ENCODE results near the gene ACP3.

ACP3 gene

GRCh38 chr3:132321304-132321703 is 4.1 kb downstream of the ACP3 start:
- Histone ChIP-seq H3K9ac (ENCODE audit: low read length) (no peak overlapping the region), H3K4me3 (ENCODE audit: low read depth in 1 of 2, low read length in 2 of 2) (no peak overlapping the region), H3K27me3 (ENCODE audit: control insufficient read depth in 1 of 2, insufficient read depth in 2 of 2, low read length in 2 of 2) (no peaks in the 10 kb centered on the region), H3K36me3 (ENCODE audit: insufficient read depth, low read length) (no peaks in the 10 kb centered on the region), H3K4me1 (ENCODE audit: insufficient read depth, low read length) (no peaks in the 10 kb centered on the region), H3K27ac (ENCODE audit: low read depth, low read length) (no peak overlapping the region), H3K9me3 (ENCODE audit: low read length) (no peaks in the 10 kb centered on the region)

GRCh38 chr3:132325103-132325606 is 7.9 kb downstream of the ACP3 start:
- no peak overlapping the region for H3K27ac ChIP-seq (ENCODE audit: low read depth, low read length)
- H3K27me3 ChIP-seq (ENCODE audit: control insufficient read depth in 1 of 2, insufficient read depth in 2 of 2, low read length in 2 of 2), result no peaks in the 10 kb centered on the region
- no peak overlapping the region for H3K4me3 ChIP-seq (ENCODE audit: low read depth in 1 of 2, low read length in 2 of 2)
- no peaks in the 10 kb centered on the region for H3K36me3 ChIP-seq (ENCODE audit: insufficient read depth, low read length)
- H3K4me1 ChIP-seq (ENCODE audit: insufficient read depth, low read length), result no peaks in the 10 kb centered on the region
- H3K9me3 ChIP-seq (ENCODE audit: low read length), result no peaks in the 10 kb centered on the region
- no peak overlapping the region for H3K9ac ChIP-seq (ENCODE audit: low read length)

GRCh38 chr3:132325634-132326033 is 8.4 kb downstream of the ACP3 start:
- H3K36me3 ChIP-seq (ENCODE audit: insufficient read depth, low read length), result no peaks in the 10 kb centered on the region
- no peaks in the 10 kb centered on the region for H3K9me3 ChIP-seq (ENCODE audit: low read length)
- no peak overlapping the region for H3K4me3 ChIP-seq (ENCODE audit: low read depth in 1 of 2, low read length in 2 of 2)
- H3K27ac ChIP-seq (ENCODE audit: low read depth, low read length), result no peak overlapping the region
- no peaks in the 10 kb centered on the region for H3K4me1 ChIP-seq (ENCODE audit: insufficient read depth, low read length)
- H3K27me3 ChIP-seq (ENCODE audit: control insufficient read depth in 1 of 2, insufficient read depth in 2 of 2, low read length in 2 of 2), result no peaks in the 10 kb centered on the region
- H3K9ac ChIP-seq (ENCODE audit: low read length), result no peak overlapping the region

GRCh38 chr3:132326251-132326650 is 9.0 kb downstream of the ACP3 start:
- H3K27ac ChIP-seq (ENCODE audit: low read depth, low read length), result no peak overlapping the region

GRCh38 chr3:132332082-132332481 is 14.9 kb downstream of the ACP3 start:
- Histone ChIP-seq H3K27ac (ENCODE audit: low read depth, low read length) (no peak overlapping the region), H3K4me3 (ENCODE audit: low read depth in 1 of 2, low read length in 2 of 2) (no peak overlapping the region), H3K27me3 (ENCODE audit: control insufficient read depth in 1 of 2, insufficient read depth in 2 of 2, low read length in 2 of 2) (no peaks in the 10 kb centered on the region), H3K36me3 (ENCODE audit: insufficient read depth, low read length) (no peaks in the 10 kb centered on the region), H3K4me1 (ENCODE audit: insufficient read depth, low read length) (no peaks in the 10 kb centered on the region), H3K9me3 (ENCODE audit: low read length) (no peaks in the 10 kb centered on the region), H3K9ac (ENCODE audit: low read length) (no peak overlapping the region)

More at GRCh38 chr3:132326251-132326650, 9.0 kb downstream of the ACP3 start:
- H3K36me3 ChIP-seq (ENCODE audit: insufficient read depth, low read length), result no peaks in the 10 kb centered on the region
- no peak overlapping the region for H3K9ac ChIP-seq (ENCODE audit: low read length)
- no peaks in the 10 kb centered on the region for H3K27me3 ChIP-seq (ENCODE audit: control insufficient read depth in 1 of 2, insufficient read depth in 2 of 2, low read length in 2 of 2)
- H3K4me3 ChIP-seq (ENCODE audit: low read depth in 1 of 2, low read length in 2 of 2), result no peak overlapping the region
- no peaks in the 10 kb centered on the region for H3K4me1 ChIP-seq (ENCODE audit: insufficient read depth, low read length)
- H3K9me3 ChIP-seq (ENCODE audit: low read length), result no peaks in the 10 kb centered on the region

DNA sequence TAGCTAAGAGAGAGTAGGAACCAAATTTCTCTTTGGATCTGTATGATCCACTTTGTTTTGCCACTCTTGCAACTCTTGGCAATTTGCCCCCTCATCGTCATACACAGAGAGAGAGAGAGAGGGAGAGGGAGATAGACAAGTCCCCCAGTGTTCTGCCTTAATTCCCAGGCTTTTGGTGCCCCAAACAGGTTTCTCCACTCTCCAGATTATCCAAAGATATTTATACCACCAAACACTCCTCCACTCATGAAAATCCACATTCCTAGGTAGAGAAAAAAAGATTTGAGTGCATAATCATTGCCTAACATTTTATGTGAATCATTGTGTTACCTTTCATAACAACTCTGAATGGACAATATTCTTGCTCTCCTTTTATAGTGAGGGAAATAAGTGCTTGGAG is 15.3 kb downstream of the ACP3 start:
- Histone ChIP-seq H3K27ac (ENCODE audit: low read depth, low read length) (no peak overlapping the region), H3K9ac (ENCODE audit: low read length) (no peak overlapping the region), H3K27me3 (ENCODE audit: control insufficient read depth in 1 of 2, insufficient read depth in 2 of 2, low read length in 2 of 2) (no peaks in the 10 kb centered on the region), H3K4me3 (ENCODE audit: low read depth in 1 of 2, low read length in 2 of 2) (no peak overlapping the region), H3K4me1 (ENCODE audit: insufficient read depth, low read length) (no peaks in the 10 kb centered on the region), H3K36me3 (ENCODE audit: insufficient read depth, low read length) (no peaks in the 10 kb centered on the region), H3K9me3 (ENCODE audit: low read length) (no peaks in the 10 kb centered on the region)

DNA sequence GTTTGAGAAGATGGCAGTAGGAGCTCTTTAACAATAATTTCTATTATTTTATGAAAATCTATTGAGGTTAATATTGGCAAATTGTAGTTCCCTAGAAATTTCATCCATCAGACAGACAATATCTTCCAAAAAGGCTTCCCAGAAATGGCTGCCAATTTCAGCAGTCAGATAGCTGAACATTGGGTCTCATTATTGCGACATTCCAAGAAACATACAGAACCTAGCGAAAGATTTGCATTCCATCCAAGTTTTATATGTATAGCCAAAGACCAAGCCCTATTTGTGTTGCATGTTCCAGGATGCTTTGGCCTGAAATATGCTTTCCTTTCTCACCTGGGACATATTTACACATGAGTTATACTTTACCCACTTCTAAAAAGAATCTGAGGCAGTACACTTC is 24.5 kb downstream of the ACP3 start:
- Histone ChIP-seq H3K4me3 (ENCODE audit: low read depth in 1 of 2, low read length in 2 of 2) (no peak overlapping the region), H3K9ac (ENCODE audit: low read length) (no peak overlapping the region), H3K9me3 (ENCODE audit: low read length) (no peaks in the 10 kb centered on the region), H3K36me3 (ENCODE audit: insufficient read depth, low read length) (no peaks in the 10 kb centered on the region), H3K4me1 (ENCODE audit: insufficient read depth, low read length) (peaks cover 3% of the 10 kb centered on the region), H3K27ac (ENCODE audit: low read depth, low read length) (no peak overlapping the region), H3K27me3 (ENCODE audit: control insufficient read depth in 1 of 2, insufficient read depth in 2 of 2, low read length in 2 of 2) (no peaks in the 10 kb centered on the region)

DNA sequence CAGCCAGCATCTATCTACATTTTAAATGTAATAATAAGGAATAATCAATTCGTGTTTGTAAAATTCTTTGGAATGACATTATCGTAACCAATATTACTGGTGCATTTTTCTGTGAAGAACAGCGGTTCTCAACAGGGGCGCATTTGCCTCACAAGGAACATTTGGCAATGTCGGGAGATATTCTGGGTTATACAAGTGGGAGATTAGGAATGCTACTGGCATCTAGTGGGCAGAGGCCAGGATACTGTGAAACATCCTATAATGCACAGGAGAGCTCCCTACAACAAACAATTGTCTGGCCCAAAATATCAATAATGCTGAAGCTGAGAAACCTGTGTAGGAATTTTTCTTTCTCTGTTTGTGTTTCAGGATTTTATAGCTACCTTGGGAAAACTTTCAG is 25.0 kb downstream of the ACP3 start:
- no peak overlapping the region for H3K27ac ChIP-seq (ENCODE audit: low read depth, low read length)
- peaks cover 3% of the 10 kb centered on the region for H3K4me1 ChIP-seq (ENCODE audit: insufficient read depth, low read length)
- H3K9ac ChIP-seq (ENCODE audit: low read length), result no peak overlapping the region
- no peaks in the 10 kb centered on the region for H3K36me3 ChIP-seq (ENCODE audit: insufficient read depth, low read length)
- H3K9me3 ChIP-seq (ENCODE audit: low read length), result no peaks in the 10 kb centered on the region
- no peak overlapping the region for H3K4me3 ChIP-seq (ENCODE audit: low read depth in 1 of 2, low read length in 2 of 2)
- no peaks in the 10 kb centered on the region for H3K27me3 ChIP-seq (ENCODE audit: control insufficient read depth in 1 of 2, insufficient read depth in 2 of 2, low read length in 2 of 2)

GRCh38 chr3:132342610-132343009 is 25.4 kb downstream of the ACP3 start:
- Histone ChIP-seq H3K4me3 (ENCODE audit: low read depth in 1 of 2, low read length in 2 of 2) (no peak overlapping the region), H3K36me3 (ENCODE audit: insufficient read depth, low read length) (no peaks in the 10 kb centered on the region), H3K27ac (ENCODE audit: low read depth, low read length) (no peak overlapping the region), H3K4me1 (ENCODE audit: insufficient read depth, low read length) (peaks cover 3% of the 10 kb centered on the region), H3K9ac (ENCODE audit: low read length) (no peak overlapping the region), H3K9me3 (ENCODE audit: low read length) (no peaks in the 10 kb centered on the region), H3K27me3 (ENCODE audit: control insufficient read depth in 1 of 2, insufficient read depth in 2 of 2, low read length in 2 of 2) (no peaks in the 10 kb centered on the region)

- Histone ChIP-seq H3K9ac (ENCODE audit: low read length) (no peak overlapping the region), H3K4me1 (ENCODE audit: insufficient read depth, low read length) (peaks cover 3% of the 10 kb centered on the region), H3K36me3 (ENCODE audit: insufficient read depth, low read length) (no peaks in the 10 kb centered on the region), H3K27ac (ENCODE audit: low read depth, low read length) (no peak overlapping the region), H3K27me3 (ENCODE audit: control insufficient read depth in 1 of 2, insufficient read depth in 2 of 2, low read length in 2 of 2) (no peaks in the 10 kb centered on the region), H3K4me3 (ENCODE audit: low read depth in 1 of 2, low read length in 2 of 2) (no peak overlapping the region), H3K9me3 (ENCODE audit: low read length) (no peaks in the 10 kb centered on the region)
These were observed 25.9 kb downstream of the ACP3 start for GRCh38 chr3:132343018-132343612.

GRCh38 chr3:132344666-132345280 is 27.6 kb downstream of the ACP3 start:
- peaks cover 3% of the 10 kb centered on the region for H3K4me1 ChIP-seq (ENCODE audit: insufficient read depth, low read length)
- no peaks in the 10 kb centered on the region for H3K9me3 ChIP-seq (ENCODE audit: low read length)
- H3K27ac ChIP-seq (ENCODE audit: low read depth, low read length), result no peak overlapping the region
- H3K9ac ChIP-seq (ENCODE audit: low read length), result no peak overlapping the region
- H3K27me3 ChIP-seq (ENCODE audit: control insufficient read depth in 1 of 2, insufficient read depth in 2 of 2, low read length in 2 of 2), result no peaks in the 10 kb centered on the region
- H3K36me3 ChIP-seq (ENCODE audit: insufficient read depth, low read length), result no peaks in the 10 kb centered on the region
- no peak overlapping the region for H3K4me3 ChIP-seq (ENCODE audit: low read depth in 1 of 2, low read length in 2 of 2)

All from muscle layer of colon (tissue), 2 donors.